HEK293 (cell line): ENCODE results near the gene NEK10.
"Not testable (repeated sequence)": the region's sequence is repeated elsewhere in the genome, so short reads cannot be mapped to it uniquely, and the experiment has no call there.

ENCODE experiments used
- CTCF ChIA-PET: fragments of 350-600 bp; formaldehyde crosslinking; extraction: SDS; loops from one replicate; lab custom pipeline; 2021; ENCODE audit warnings: antibody characterized with exemption; lab: Yijun Ruan, JAX
- POLR2A ChIA-PET: fragments of 300-600 bp; formaldehyde crosslinking; extraction: SDS; loops from one replicate; lab custom pipeline; 2020; ENCODE audit warnings: antibody characterized with exemption, inconsistent platforms; lab: Yijun Ruan, JAX
- H3K27ac ChIP-seq: fragments of 200-500 bp; sonication (Bioruptor generic); 2 replicates; pipeline ENCODE4 v1.5.1; 2014; ENCODE audit warnings: low read depth, low read length, control low read depth, inconsistent platforms; ENCODE audit errors: extremely low read depth
- H3K36me3 ChIP-seq, 2 experiments: fragments of 200-500 bp in 1 of 2; sonication (Bioruptor generic) in 1 of 2; 1 replicate in 1 of 2; 2 replicates in 1 of 2; pipeline ENCODE4 v1.5.1; 2014 to 2017; ENCODE audit warnings: inconsistent platforms in 2 of 2, low read length in 2 of 2; ENCODE audit not compliant: control insufficient read depth in 2 of 2, insufficient read depth in 1 of 2
- H3K4me1 ChIP-seq: fragments of 200-500 bp; sonication (Bioruptor generic); 2 replicates; pipeline ENCODE4 v1.5.1; 2014; ENCODE audit warnings: mild to moderate bottlenecking, low read length, inconsistent platforms; ENCODE audit not compliant: control insufficient read depth, insufficient read depth
- H3K4me3 ChIP-seq: 2 replicates; pipeline ENCODE4 v1.5.1; 2011; ENCODE audit warnings: low read depth, mild to moderate bottlenecking, control low read depth, low read length, moderate library complexity
- H3K9me3 ChIP-seq: fragments of 200-500 bp; sonication (Bioruptor generic); 2 replicates; pipeline ENCODE4 v1.5.1; 2014; ENCODE audit warnings: low read depth, low read length, inconsistent platforms; ENCODE audit not compliant: control insufficient read depth, insufficient read depth
- GLI4 ChIP-seq: fragments of 450-650 bp; formaldehyde crosslinking; IDR thresholded peaks from 2 replicates; pipeline ENCODE4 v1.5.1; 2016; ENCODE audit warnings: missing biosample characterization, missing genetic modification characterization
- KLF10 ChIP-seq: fragments of 450-650 bp; IDR thresholded peaks from 2 replicates; pipeline ENCODE4 v1.5.1; 2018; ENCODE audit warnings: missing biosample characterization, mild to moderate bottlenecking, missing genetic modification characterization
- KLF16 ChIP-seq: fragments of 450-650 bp; formaldehyde crosslinking; IDR thresholded peaks from 2 replicates; pipeline ENCODE4 v1.5.1; 2017; ENCODE audit warnings: missing biosample characterization, missing genetic modification characterization
- MZF1 ChIP-seq: fragments of 450-650 bp; formaldehyde crosslinking; IDR thresholded peaks from 2 replicates; pipeline ENCODE4 v1.5.1; 2017; ENCODE audit warnings: missing biosample characterization, missing genetic modification characterization, borderline replicate concordance
- OVOL3 ChIP-seq: fragments of 450-650 bp; formaldehyde crosslinking; IDR thresholded peaks from 2 replicates; pipeline ENCODE4 v1.5.1; 2016; ENCODE audit warnings: missing biosample characterization, missing genetic modification characterization
- SETDB1 ChIP-seq: IDR thresholded peaks from one replicate; pipeline ENCODE4 v1.6.1; 2017; ENCODE audit warnings: mild to moderate bottlenecking, low read length, moderate library complexity, mixed read lengths; ENCODE audit not compliant: insufficient read length
- SP2 ChIP-seq: fragments of 450-650 bp; formaldehyde crosslinking; IDR thresholded peaks from 2 replicates; pipeline ENCODE4 v1.5.1; 2016; ENCODE audit warnings: missing biosample characterization, missing genetic modification characterization
- WT1 ChIP-seq: fragments of 450-650 bp; formaldehyde crosslinking; IDR thresholded peaks from 2 replicates; pipeline ENCODE4 v1.5.1; 2016; ENCODE audit warnings: missing biosample characterization, missing genetic modification characterization
- YY2 ChIP-seq: fragments of 450-650 bp; formaldehyde crosslinking; IDR thresholded peaks from 2 replicates; pipeline ENCODE4 v1.5.1; 2016; ENCODE audit warnings: missing biosample characterization, missing genetic modification characterization
- ZFP37 ChIP-seq: fragments of 450-650 bp; formaldehyde crosslinking; IDR thresholded peaks from 2 replicates; pipeline ENCODE4 v1.5.1; 2016; ENCODE audit warnings: missing biosample characterization, missing genetic modification characterization
- ZNF175 ChIP-seq: fragments of 450-650 bp; formaldehyde crosslinking; IDR thresholded peaks from 2 replicates; pipeline ENCODE4 v1.5.1; 2016; ENCODE audit warnings: missing biosample characterization, missing genetic modification characterization
- ZNF211 ChIP-seq: fragments of 450-650 bp; formaldehyde crosslinking; IDR thresholded peaks from 2 replicates; pipeline ENCODE4 v1.5.1; 2016; ENCODE audit warnings: low read depth, missing biosample characterization, missing genetic modification characterization
- ZNF214 ChIP-seq: fragments of 450-650 bp; formaldehyde crosslinking; IDR thresholded peaks from 2 replicates; pipeline ENCODE4 v1.5.1; 2017; ENCODE audit warnings: missing biosample characterization, mild to moderate bottlenecking, missing genetic modification characterization, borderline replicate concordance
- ZNF248 ChIP-seq: fragments of 450-650 bp; formaldehyde crosslinking; IDR thresholded peaks from 2 replicates; pipeline ENCODE4 v1.5.1; 2017; ENCODE audit warnings: missing biosample characterization, missing genetic modification characterization
- ZNF416 ChIP-seq: fragments of 450-650 bp; formaldehyde crosslinking; IDR thresholded peaks from 2 replicates; pipeline ENCODE4 v1.5.1; 2016; ENCODE audit warnings: missing biosample characterization, missing genetic modification characterization
- ZNF549 ChIP-seq: fragments of 450-650 bp; IDR thresholded peaks from 2 replicates; pipeline ENCODE4 v1.5.1; 2018; ENCODE audit warnings: missing biosample characterization, missing genetic modification characterization, mild to moderate bottlenecking, inconsistent platforms, moderate library complexity
- ZNF585B ChIP-seq: fragments of 450-650 bp; formaldehyde crosslinking; IDR thresholded peaks from 2 replicates; pipeline ENCODE4 v1.5.1; 2016; ENCODE audit warnings: missing biosample characterization, missing genetic modification characterization
- ZNF624 ChIP-seq: fragments of 450-650 bp; formaldehyde crosslinking; IDR thresholded peaks from 2 replicates; pipeline ENCODE4 v1.5.1; 2017; ENCODE audit warnings: missing biosample characterization, missing genetic modification characterization
- ZNF629 ChIP-seq: fragments of 450-650 bp; formaldehyde crosslinking; IDR thresholded peaks from 2 replicates; pipeline ENCODE4 v1.5.1; 2017; ENCODE audit warnings: missing biosample characterization, missing genetic modification characterization
- ZNF777 ChIP-seq: fragments of 450-650 bp; formaldehyde crosslinking; IDR thresholded peaks from 2 replicates; pipeline ENCODE4 v1.5.1; 2017; ENCODE audit warnings: missing biosample characterization, missing genetic modification characterization, borderline replicate concordance
- ZNF791 ChIP-seq: fragments of 450-650 bp; formaldehyde crosslinking; IDR thresholded peaks from 2 replicates; pipeline ENCODE4 v1.5.1; 2016; ENCODE audit warnings: missing biosample characterization, missing genetic modification characterization
- ZNF837 ChIP-seq: fragments of 450-650 bp; formaldehyde crosslinking; IDR thresholded peaks from 2 replicates; pipeline ENCODE4 v1.5.1; 2016; ENCODE audit warnings: missing biosample characterization, missing genetic modification characterization
- TF ChIP-seq, protein P1 (sequence below): fragments of 450-650 bp; formaldehyde crosslinking; IDR thresholded peaks from 2 replicates; pipeline ENCODE4 v1.5.1; 2016; ENCODE audit warnings: missing biosample characterization, missing genetic modification characterization

NEK10 gene

DNA sequence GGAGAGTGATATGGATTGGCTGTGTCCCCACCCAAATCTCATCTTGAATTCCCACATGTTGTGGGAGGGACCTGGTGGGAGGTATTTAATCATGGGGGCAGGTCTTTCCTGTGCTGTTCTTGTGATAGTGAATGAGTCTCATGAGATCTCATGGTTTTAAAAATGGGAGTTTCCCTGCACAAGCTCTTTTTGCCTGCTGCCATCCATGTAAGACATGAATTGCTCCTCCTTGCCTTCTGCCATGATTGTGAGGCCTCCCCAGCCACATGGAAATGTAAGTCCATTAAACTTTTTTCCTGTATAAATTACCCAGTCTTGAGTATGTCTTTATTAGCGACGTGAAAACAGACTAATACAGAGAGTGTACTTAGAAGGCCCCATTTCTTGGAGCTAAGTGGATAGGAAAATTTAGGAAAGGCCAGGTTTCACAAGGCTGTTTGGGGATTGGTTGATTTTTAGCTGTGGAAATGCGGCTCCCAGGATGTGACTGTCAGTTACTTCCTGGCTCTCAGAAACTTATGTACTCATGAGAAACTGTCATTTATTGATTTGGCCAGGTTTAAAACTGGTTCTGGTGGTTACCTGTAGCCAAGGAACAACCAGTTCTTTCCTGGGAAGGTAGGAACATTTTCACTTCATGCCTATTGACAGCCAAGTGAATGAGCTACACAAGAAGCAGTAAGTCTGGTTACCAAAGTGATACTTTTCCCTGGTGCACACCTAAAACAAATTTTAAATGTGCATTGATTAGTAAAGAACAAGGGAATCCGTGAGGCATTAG lies 40.0 kb downstream of the NEK10 start:
- H3K27ac ChIP-seq, H3K9me3 ChIP-seq, H3K36me3 ChIP-seq, POLR2A ChIA-PET, H3K4me1 ChIP-seq, H3K4me3 ChIP-seq, CTCF ChIA-PET: not testable (repeated sequence)
- TF ChIP-seq SETDB1 = peak; percentile 30

DNA sequence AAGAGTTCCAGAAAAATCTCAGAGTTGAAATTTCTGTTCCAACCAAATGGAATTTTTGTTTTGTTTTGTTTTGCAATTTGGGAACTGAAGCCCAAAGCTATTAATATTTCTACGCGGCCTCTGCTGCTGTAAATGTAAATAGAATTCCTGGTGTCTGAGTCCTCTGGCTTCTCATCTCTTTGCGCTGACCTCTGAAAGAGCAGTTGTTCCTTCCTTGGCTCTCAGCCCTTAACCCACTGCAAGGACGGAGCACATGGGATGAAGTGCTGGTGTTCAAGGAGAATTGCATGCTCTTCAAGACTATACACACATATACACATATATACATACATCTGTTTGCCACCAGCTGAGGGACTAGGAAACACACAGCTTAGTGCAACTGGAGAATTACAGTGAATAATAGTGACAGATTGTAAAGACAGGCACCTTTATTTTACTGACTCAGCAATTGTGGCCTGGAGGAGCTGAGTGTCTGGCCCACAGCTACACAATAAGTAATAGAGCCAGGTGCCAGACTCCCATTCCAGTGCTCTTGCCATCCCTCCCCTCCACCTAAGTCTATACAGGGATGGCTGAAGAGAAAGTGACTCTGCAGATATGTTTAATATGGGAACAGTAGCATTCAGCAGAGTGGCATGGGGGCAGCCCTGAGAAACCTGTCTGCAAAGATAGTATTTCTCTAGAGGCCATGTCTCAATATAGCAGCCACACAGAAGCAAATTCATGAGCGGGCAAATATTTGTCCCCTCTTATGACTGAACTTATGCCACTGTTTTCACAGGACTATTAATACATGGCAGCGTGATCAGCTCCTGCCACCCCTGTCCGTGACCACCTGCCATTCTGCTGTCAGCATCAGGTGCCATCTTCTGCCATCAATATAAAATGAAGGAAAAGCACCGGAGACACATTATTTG lies 42.3 kb downstream of the NEK10 start:
- no peaks in the 10 kb centered on the region for H3K4me1 ChIP-seq
- no peak overlapping the region for H3K27ac ChIP-seq
- no peaks in the 10 kb centered on the region for H3K9me3 ChIP-seq
- H3K4me3 ChIP-seq = no peak overlapping the region
- ChIA-PET POLR2A (no interaction called here), CTCF (no interaction called here)
- H3K36me3 ChIP-seq = no peaks in the 10 kb centered on the region
- no peak for TF ChIP-seq ZNF624 (tag by site-specific recombination)
- no peak for TF ChIP-seq ZNF248 (tag by site-specific recombination)
- no peak for TF ChIP-seq ZNF629 (tag by site-specific recombination)
- TF ChIP-seq ZNF549 (tag by site-specific recombination) = no peak
- no peak for TF ChIP-seq ZNF211 (tag by site-specific recombination)
- TF ChIP-seq ZNF837 (tag by site-specific recombination) = no peak
- TF ChIP-seq ZNF585B (tag by site-specific recombination) = no peak
- TF ChIP-seq YY2 (tag by site-specific recombination) = no peak

DNA sequence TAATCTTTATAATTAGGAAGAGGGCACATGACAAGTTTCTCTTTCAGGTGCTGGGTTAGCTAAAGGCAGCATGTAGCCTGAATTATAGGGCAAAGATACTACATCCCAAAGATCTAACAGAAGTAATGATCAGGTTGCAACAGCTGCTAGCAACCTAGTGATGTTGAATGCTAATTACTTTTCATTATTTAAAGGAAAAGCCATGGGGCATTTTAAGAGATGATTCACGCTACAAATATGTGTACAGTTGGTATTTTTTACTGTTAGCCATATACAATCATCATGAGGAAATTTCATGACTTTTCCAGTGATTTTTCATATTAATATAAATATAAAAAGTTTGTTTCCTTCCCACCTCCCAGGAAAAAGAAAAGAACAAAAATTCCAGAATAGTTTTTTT lies 43.0 kb downstream of the NEK10 start:
- no peak overlapping the region for H3K4me3 ChIP-seq
- POLR2A ChIA-PET = interaction anchor here (0.6 kb wide), 1 partner anchor 24 kb away, joined by 3 read pairs; no protein-coding TSS in a partner anchor
- H3K9me3 ChIP-seq = no peaks in the 10 kb centered on the region
- TF ChIP-seq KLF16 (tag by site-specific recombination) (no peak), SP2 (no peak), ZNF416 (tag by site-specific recombination) (no peak), GLI4 (no peak), ZNF777 (no peak), ZNF175 (tag by site-specific recombination) (no peak), ZNF791 (tag by site-specific recombination) (no peak), KLF10 (tag by site-specific recombination) (no peak), MZF1 (tag by site-specific recombination) (no peak), WT1 (tag by site-specific recombination) (no peak)
- CTCF ChIA-PET = interaction anchor here (0.7 kb wide), 1 partner anchor 17 kb away, joined by 3 read pairs; no protein-coding TSS in a partner anchor
- H3K4me1 ChIP-seq = no peaks in the 10 kb centered on the region
- no peaks in the 10 kb centered on the region for H3K36me3 ChIP-seq
- no peak overlapping the region for H3K27ac ChIP-seq

DNA sequence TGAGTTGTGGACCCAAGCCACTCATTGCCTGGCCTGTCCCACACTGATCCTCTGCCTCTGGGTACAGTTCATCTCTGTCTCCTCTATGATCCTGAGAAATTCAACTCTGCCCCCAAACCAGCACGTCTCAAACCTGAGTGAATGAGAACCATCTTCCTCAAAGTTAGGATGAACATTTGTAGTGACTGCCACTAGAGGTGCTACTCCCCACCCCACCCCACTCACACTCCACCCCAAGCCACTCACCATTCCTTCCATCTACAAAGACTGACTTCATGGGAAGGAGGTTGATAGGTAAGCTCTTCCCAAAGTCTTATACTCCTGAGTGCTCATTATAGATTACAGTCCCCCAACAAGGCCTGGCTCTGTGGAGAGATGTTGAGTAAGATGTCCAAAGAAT lies 43.8 kb downstream of the NEK10 start:
- CTCF ChIA-PET = no interaction called here
- Histone ChIP-seq H3K27ac (no peak overlapping the region), H3K9me3 (no peaks in the 10 kb centered on the region), H3K4me1 (no peaks in the 10 kb centered on the region), H3K4me3 (no peak overlapping the region)
- POLR2A ChIA-PET = interaction anchor here (0.6 kb wide), 1 partner anchor 24 kb away, joined by 3 read pairs; no protein-coding TSS in a partner anchor
- TF ChIP-seq, protein P1, sequence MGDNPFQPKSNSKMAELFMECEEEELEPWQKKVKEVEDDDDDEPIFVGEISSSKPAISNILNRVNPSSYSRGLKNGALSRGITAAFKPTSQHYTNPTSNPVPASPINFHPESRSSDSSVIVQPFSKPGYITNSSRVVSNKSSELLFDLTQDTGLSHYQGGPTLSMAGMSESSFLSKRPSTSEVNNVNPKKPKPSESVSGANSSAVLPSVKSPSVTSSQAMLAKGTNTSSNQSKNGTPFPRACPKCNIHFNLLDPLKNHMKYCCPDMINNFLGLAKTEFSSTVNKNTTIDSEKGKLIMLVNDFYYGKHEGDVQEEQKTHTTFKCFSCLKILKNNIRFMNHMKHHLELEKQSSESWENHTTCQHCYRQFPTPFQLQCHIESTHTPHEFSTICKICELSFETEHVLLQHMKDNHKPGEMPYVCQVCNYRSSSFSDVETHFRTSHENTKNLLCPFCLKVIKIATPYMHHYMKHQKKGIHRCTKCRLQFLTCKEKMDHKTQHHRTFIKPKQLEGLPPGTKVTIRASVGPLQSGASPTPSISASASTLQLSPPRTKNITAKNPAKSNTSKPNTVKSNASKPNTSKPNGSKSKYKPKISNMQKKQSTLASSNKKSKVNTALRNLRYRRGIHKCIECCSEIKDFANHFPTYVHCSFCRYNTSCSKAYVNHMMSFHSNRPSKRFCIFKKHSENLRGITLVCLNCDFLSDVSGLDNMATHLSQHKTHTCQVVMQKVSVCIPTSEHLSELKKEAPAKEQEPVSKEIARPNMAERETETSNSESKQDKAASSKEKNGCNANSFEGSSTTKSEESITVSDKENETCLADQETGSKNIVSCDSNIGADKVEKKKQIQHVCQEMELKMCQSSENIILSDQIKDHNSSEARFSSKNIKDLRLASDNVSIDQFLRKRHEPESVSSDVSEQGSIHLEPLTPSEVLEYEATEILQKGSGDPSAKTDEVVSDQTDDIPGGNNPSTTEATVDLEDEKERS = no peak
- no peak for TF ChIP-seq YY2 (tag by site-specific recombination)
- no peak for TF ChIP-seq ZNF214 (tag by site-specific recombination)
- no peak for TF ChIP-seq OVOL3
- TF ChIP-seq ZFP37 (tag by site-specific recombination) = no peak
- TF ChIP-seq, all 188 proteins: peak for 0
- H3K36me3 ChIP-seq = no peaks in the 10 kb centered on the region
